Stimulated activated CD8-positive, alpha-beta memory T cell treated with anti-CD3 and anti-CD28 coated beads, Interleukin-12 subunit alpha, Interleukin-12 subunit beta, amount 100 ng/mL, for 1 hour (primary cell): ENCODE results near the gene DCD.
A peak's percentile ranks its signal among the peaks of the same experiment; 100 is the strongest.
"Not testable (repeated sequence)": the region's sequence is repeated elsewhere in the genome, so short reads cannot be mapped to it uniquely, and the experiment has no call there.

Experiments
- DNase-seq: peaks from one replicate; pipeline ENCODE4 v3.0.0-alpha.2; 2020; ENCODE audit warnings: low read depth

The DCD gene

DNA sequence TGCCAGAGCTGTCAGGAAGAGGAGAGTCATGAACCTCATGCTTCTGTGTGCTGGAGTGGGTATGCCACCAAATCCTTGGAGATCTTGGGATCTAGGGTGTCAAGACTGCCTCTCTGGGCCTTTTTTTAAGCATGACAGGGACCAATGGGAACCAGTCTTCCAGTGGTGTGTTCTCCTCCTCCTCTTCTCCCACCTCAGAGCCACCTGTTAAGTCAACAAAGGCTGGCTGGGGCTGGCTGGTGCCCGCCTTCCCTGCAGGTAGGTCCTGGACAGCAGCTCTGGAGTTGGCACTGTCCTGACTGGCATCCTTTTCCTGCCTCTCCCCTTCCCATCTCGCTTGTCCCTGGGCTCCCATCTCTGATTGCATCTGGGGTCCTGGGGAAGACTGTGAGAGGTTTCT is at the start of gene DCD:
Gene DCD (minus strand): TSS at position 101 of the 400 bp plus-strand sequence. CDS start 62 bp downstream, at position 39.
- no peak for DNase-seq

DNA sequence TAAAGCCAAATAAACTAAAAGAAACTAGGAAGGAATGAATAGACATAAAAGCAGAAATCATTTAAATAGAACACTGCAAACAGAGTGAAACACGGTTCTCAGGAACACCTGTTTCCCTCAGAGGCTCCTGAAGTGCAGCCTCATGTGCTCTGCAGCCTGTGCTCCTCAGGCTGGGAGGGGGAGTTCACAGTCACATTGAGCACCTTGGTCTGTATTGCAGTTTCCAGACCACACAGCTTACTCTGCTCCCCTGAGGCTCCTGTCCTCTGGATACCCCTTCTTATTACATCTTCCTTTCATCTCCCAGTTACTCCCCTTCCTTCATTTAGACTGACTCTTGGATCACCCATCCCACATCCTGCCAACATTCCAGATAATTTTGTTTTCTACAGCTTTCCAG is 49.7 kb upstream of the DCD start:
- DNase-seq, result no peak

- DNase-seq, result no peak
These were observed 44.2 kb upstream of the DCD start for GRCh38 chr12:54692353-54692752.

DNA sequence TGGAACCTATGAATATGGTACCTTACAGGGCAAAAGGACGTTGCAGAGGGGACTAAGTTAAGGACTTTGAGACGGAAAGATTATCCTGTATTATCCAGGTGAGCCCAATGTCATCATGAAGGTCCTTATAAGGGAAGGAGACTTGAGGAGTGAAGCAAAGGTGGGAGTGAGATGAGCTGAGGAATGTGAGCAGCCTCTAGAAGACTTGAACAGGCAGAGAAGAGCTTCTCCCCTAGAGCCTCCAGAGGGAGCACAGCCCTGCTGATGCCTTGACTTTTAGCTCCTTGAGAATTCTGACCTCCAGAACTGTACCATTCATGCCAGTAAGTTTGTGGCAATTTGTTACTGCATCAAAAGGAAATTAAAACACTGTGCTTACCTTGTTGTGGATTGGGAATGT is 41.8 kb upstream of the DCD start:
- no peak for DNase-seq

DNA sequence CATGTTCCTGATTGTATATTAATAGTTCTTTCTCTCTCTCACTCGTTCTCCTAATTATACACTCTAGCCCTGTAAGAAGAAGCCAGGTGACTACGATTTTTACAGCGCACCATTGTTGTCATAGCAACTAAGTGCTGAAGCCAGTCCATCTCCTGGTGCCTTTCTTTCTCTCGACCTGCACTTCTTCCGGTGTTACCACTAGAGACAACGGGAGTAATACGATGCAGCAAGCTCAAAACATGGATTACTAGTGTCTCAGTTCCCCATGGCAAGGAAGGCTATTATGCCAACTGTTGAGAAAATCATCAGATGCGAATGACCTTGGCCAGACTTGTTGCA is 40.8 kb upstream of the DCD start:
- DNase-seq, result no peak

DNA sequence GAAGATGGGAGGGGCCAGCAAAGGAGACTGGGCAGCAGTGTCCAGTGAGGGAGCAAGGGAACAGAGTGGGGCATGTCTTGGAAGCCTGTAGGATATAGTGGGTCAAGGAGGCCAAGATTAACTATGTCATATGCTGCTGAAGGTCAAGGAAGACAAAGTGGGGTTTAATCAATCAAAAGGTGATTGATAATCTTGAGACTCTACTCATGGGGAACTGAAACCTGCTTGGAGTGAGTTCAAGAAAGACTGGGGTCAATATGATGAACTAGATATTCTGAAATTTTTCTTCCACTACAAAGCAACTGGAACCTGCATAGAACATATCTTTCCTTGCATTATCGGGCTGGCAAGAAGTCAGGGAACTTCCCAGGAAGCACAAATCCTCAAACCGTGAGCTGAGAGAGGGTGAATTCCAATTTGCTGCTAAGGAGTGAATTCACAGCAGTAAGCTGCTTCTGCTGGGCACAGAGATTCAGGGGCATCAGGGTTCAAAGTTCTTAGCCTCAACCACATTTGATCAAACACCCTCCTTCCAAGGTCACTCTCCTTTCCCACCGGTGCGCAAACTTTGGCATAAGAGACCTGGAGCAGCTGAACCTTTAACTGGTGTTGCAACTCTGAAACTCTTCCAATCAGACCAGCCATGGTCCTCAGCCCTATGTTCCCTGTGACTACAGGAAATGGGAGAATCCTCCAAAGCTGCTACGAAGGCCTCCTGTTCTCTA is 40.3 kb upstream of the DCD start:
- no peak for DNase-seq

- DNase-seq, result no peak
These were observed 36.8 kb upstream of the DCD start for GRCh38 chr12:54684636-54685630.

- DNase-seq, result no peak
These were observed 35.2 kb upstream of the DCD start for GRCh38 chr12:54683398-54683797.

GRCh38 chr12:54682674-54683073 is 34.5 kb upstream of the DCD start:
- no peak for DNase-seq

GRCh38 chr12:54680374-54680773 is 32.2 kb upstream of the DCD start:
- no peak for DNase-seq

GRCh38 chr12:54678131-54678530 is 30.0 kb upstream of the DCD start:
- DNase-seq, result no peak

GRCh38 chr12:54667945-54668344 is 19.8 kb upstream of the DCD start:
- DNase-seq, result no peak

GRCh38 chr12:54666008-54666407 is 17.8 kb upstream of the DCD start:
- DNase-seq, result no peak

- not testable (repeated sequence) for DNase-seq
These were observed 17.0 kb upstream of the DCD start for GRCh38 chr12:54665022-54665635.

- no peak for DNase-seq
These were observed 15.4 kb upstream of the DCD start for GRCh38 chr12:54663603-54664002.

GRCh38 chr12:54662026-54662425 is 13.9 kb upstream of the DCD start:
- DNase-seq, result no peak

DNA sequence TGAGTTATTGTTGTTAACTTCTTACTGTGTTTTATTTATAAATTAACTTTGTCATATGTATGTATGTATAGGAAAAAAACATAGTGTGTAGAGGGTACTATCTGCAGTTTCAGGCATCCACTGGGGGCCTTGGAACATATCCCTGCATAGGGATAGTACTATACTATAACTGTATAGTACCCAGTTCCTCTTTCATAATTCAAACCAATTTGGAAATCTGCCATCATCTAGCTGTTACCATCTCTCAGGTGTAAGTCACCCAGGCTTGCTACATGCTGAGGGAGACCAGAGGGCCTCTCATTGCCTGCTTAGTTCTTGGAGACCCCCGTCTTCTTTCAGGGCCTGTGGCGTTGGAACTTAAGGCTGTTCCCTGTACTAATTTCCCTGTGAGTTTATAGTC is 12.9 kb upstream of the DCD start:
- no peak for DNase-seq

- DNase-seq, result no peak
These were observed 12.3 kb upstream of the DCD start for GRCh38 chr12:54660320-54660962.

GRCh38 chr12:54658306-54659264 is 10.4 kb upstream of the DCD start:
- peak; percentile 7 for DNase-seq

DNA sequence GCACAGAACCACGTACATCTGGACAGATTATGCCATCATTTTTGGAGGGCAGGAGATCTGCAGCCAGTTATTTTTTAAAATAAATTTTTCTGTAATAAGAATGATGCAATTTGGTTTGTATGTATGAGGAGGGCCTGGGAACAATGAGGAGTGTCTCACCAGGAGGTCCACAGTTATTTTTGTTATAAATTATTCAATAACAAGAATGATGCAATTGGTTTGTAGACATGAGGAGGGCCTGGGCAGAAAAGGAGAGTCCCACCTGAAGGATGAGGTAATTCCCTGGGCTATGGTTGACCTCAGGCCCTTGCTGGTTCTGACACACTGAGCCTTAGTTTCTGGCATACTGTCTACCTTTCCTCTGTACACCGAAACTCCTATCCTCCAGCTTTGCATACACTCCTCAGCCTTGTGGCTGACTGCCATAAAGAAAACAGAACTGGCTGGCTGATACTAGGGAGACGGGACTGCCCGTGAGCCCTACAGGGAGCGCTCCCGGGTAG is 9.0 kb upstream of the DCD start:
- DNase-seq, result no peak

DNA sequence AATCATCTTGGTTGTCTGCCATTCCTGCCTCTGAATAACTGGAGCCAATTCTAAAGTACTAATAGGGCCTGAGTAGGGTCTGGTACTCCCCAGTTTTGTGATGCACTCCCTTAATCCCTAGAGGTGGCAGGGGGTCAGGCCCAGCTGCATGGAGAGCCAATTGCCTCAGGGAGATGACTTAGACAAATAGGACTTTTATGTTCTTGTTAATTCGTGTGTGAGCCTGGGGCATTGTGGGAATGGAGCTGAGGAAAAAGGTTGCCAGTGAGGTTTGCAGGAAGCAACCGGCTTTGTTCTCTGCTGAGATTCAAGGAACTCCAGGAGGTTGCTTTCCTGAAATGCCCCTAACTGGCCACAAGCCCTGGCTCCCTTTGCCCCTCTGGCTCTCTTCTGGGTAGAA is 6.8 kb upstream of the DCD start:
- no peak for DNase-seq
